Stimulated activated CD8-positive, alpha-beta memory T cell treated with anti-CD3 and anti-CD28 coated beads, Interleukin-15, amount 100 ng/mL, for 48 hours (primary cell): Measurements from ENCODE around the gene PCDHB7.
"Not testable (repeated sequence)": the region's sequence is repeated elsewhere in the genome, so short reads cannot be mapped to it uniquely, and the experiment has no call there.

ENCODE experiments used
- DNase-seq, 2 donors: peaks; one replicate each; pipeline ENCODE4 v3.0.0-alpha.2; 2020; ENCODE audit warnings: low read depth in 2 of 2

PCDHB7 gene

GRCh38 chr5:141172381-141173204 lies at the start of gene PCDHB7:
PCDHB7 (plus strand) TSS chr5:141172644; CDS start chr5:141172836, 192 bp downstream.
- DNase-seq = no peak

GRCh38 chr5:141123396-141124135 lies 48.9 kb upstream of the PCDHB7 start:
- DNase-seq = not testable (repeated sequence)

GRCh38 chr5:141127305-141127704 lies 45.1 kb upstream of the PCDHB7 start:
- no peak for DNase-seq

- no peak for DNase-seq
Observed at GRCh38 chr5:141135030-141135717, 37.3 kb upstream of the PCDHB7 start, which contains the start of gene PCDHB5. PCDHB5 (plus strand) TSS chr5:141135206; CDS start chr5:141135435, 229 bp downstream.

DNA sequence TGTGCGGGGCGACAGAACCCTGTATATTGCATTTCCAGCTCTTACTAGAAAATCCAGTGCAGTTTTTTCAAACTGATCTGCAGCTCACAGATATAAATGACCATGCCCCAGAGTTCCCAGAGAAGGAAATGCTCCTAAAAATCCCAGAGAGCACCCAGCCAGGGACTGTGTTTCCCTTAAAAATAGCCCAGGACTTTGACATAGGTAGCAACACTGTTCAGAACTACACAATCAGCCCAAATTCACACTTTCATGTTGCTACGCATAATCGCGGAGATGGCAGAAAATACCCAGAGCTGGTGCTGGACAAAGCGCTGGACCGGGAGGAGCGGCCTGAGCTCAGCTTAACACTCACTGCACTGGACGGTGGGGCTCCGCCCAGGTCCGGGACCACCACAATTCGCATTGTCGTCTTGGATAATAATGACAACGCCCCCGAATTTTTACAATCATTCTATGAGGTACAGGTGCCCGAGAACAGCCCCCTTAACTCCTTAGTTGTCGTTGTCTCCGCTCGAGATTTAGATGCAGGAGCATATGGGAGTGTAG lies 36.7 kb upstream of the PCDHB7 start:
- DNase-seq = no peak

GRCh38 chr5:141137346-141137745 lies 35.1 kb upstream of the PCDHB7 start:
- not testable (repeated sequence) for DNase-seq

GRCh38 chr5:141149812-141150211 lies 22.6 kb upstream of the PCDHB7 start, which contains the start of gene PCDHB6:
PCDHB6 (plus strand) TSS chr5:141150057; CDS start chr5:141150258, 201 bp downstream.
- no peak for DNase-seq

GRCh38 chr5:141150224-141150992 lies 22.0 kb upstream of the PCDHB7 start:
- no peak for DNase-seq

DNA sequence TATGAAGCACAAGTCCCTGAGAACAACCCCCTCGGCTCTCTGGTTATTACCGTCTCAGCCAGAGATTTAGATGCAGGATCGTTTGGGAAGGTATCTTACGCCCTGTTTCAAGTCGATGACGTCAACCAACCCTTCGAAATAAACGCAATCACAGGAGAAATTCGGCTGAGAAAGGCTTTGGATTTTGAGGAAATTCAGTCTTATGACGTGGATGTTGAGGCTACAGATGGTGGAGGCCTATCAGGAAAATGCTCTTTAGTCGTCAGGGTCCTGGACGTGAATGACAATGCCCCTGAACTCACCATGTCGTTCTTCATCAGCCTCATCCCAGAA lies 21.5 kb upstream of the PCDHB7 start:
- DNase-seq = no peak

DNA sequence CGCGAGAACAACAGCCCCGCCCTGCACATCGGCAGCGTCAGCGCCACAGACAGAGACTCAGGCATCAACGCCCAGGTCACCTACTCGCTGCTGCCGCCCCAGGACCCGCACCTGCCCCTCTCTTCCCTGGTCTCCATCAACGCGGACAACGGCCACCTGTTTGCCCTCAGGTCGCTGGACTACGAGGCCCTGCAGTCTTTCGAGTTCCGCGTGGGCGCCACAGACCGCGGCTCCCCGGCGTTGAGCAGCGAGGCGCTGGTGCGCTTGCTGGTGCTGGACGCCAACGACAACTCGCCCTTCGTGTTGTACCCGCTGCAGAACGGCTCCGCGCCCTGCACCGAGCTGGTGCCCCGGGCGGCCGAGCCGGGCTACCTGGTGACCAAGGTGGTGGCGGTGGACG lies 20.8 kb upstream of the PCDHB7 start:
- not testable (repeated sequence) for DNase-seq

DNA sequence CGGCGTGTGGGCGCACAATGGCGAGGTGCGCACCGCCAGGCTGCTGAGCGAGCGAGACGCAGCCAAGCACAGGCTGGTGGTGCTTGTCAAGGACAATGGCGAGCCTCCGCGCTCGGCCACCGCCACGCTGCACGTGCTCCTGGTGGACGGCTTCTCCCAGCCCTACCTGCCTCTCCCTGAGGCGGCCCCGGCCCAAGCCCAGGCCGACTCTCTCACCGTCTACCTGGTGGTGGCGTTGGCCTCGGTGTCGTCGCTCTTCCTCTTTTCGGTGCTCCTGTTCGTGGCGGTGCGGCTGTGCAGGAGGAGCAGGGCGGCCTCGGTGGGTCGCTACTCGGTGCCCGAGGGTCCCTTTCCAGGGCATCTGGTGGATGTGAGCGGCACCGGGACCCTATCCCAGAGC lies 20.3 kb upstream of the PCDHB7 start:
- not testable (repeated sequence) for DNase-seq

GRCh38 chr5:141155540-141156374 lies 16.7 kb upstream of the PCDHB7 start:
- no peak for DNase-seq

DNA sequence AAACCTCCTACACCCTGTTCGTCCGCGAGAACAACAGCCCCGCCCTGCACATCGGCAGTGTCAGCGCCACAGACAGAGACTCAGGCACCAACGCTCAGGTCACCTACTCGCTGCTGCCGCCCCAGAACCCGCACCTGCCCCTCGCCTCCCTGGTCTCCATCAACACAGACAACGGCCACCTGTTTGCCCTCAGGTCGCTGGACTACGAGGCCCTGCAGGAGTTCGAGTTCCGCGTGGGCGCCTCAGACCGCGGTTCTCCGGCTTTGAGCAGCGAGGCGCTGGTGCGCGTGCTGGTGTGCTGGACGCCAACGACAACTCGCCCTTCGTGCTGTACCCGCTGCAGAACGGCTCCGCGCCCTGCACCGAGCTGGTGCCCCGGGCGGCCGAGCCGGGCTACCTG lies 15.1 kb upstream of the PCDHB7 start:
- DNase-seq = not testable (repeated sequence)

DNA sequence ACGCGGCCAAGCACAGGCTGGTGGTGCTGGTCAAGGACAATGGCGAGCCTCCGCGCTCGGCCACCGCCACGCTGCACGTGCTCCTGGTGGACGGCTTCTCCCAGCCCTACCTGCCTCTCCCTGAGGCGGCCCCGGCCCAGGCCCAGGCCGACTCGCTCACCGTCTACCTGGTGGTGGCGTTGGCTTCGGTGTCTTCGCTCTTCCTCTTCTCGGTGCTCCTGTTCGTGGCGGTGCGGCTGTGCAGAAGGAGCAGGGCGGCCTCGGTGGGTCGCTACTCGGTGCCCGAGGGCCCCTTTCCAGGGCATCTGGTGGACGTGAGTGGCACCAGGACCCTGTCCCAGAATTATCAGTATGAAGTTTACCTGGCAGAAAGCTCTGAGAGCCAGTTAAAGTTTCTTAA lies 14.5 kb upstream of the PCDHB7 start:
- DNase-seq = not testable (repeated sequence)

DNA sequence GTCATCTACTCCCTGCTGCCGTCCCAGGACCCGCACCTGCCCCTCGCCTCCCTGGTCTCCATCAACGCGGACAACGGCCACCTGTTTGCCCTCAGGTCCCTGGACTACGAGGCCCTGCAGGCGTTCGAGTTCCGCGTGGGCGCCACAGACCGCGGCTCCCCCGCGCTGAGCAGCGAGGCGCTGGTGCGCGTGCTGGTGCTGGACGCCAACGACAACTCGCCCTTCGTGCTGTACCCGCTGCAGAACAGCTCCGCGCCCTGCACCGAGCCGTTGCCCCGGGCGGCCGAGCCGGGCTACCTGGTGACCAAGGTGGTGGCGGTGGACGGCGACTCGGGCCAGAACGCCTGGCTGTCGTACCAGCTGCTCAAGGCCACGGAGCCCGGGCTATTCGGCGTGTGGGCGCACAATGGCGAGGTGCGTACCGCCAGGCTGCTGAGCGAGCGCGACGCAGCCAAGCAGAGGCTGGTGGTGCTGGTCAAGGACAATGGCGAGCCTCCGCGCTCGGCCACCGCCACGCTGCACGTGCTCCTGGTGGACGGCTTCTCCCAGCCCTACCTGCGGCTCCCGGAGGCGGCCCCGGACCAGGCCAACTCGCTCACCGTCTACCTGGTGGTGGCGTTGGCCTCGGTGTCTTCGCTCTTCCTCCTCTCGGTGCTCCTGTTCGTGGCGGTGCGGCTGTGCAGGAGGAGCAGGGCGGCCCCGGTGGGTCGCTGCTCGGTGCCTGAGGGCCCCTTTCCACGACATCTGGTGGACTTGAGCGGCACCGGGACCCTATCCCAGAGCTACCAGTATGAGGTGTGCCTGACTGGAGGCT lies 2.1 kb downstream of the PCDHB7 start:
- not testable (repeated sequence) for DNase-seq

DNA sequence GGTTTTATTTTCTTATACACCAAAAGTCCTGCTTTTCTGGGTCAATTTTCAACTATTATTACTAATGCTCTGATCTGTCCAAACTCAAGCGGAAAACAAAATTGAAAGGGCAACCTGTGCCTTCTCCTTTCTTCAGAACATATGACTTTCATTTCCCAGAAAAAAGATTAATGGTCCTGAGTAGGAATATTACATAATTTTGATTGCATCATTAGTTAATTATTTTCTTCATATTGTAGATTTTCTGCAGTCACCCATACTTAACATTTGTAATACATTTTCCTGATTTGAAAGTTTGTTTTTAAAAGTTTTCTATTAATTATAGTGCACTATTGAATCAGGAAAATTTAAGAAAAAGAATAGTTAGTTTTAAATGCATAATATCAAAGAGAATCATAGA lies 3.5 kb downstream of the PCDHB7 start:
- DNase-seq = no peak

- not testable (repeated sequence) for DNase-seq
Observed at GRCh38 chr5:141177577-141178191, 5.2 kb downstream of the PCDHB7 start, which contains the start of gene PCDHB8. PCDHB8 (plus strand) TSS chr5:141177790; CDS start chr5:141178035, 245 bp downstream.

DNA sequence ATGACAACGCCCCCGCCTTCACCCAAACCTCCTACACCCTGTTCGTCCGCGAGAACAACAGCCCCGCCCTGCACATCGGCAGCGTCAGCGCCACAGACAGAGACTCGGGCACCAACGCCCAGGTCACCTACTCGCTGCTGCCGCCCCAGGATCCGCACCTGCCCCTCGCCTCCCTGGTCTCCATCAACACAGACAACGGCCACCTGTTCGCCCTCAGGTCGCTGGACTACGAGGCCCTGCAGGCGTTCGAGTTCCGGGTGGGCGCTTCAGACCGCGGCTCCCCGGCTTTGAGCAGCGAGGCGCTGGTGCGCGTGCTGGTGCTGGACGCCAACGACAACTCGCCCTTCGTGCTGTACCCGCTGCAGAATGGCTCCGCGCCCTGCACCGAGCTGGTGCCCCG lies 6.9 kb downstream of the PCDHB7 start:
- not testable (repeated sequence) for DNase-seq

DNA sequence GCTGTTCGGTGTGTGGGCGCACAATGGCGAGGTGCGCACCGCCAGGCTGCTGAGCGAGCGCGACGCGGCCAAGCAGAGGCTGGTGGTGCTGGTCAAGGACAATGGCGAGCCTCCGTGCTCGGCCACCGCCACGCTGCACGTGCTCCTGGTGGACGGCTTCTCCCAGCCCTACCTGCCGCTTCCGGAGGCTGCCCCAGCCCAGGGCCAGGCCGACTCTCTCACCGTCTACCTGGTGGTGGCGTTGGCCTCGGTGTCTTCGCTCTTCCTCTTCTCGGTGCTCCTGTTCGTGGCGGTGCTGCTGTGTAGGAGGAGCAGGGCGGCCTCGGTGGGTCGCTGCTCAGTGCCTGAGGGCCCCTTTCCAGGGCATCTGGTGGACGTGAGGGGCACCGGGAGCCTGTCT lies 7.4 kb downstream of the PCDHB7 start:
- not testable (repeated sequence) for DNase-seq
